K562 (cell line): ENCODE measurements around the gene TSPAN16. TPM values are rescaled to one million over a fixed set of nuclear protein-coding genes. Genes with fewer than 3 reads are reported as not detected.

Experiments used
- ATAC-seq: fragments of 200-7000 bp; cut with Tn5 transposase; 3 replicates; pipeline ENCODE4 v1.9.1; 2020; ENCODE audit warnings: moderate library complexity
- BruUV-seq: library from RNA; stranded (reverse); fragments of 400-500 nt; replicated peaks from 2 replicates; lab custom pipeline; 2021; lab: Mats Ljungman, UMichigan
- CTCF ChIA-PET: fragments of 300-600 bp; formaldehyde crosslinking; extraction: SDS; loops from one replicate; lab custom pipeline; 2021; ENCODE audit warnings: low intra/inter-chr PET ratio; lab: Yijun Ruan, JAX
- POLR2A ChIA-PET: fragments of 300-600, 350-650 bp; sonication (Branson Sonifier 250); formaldehyde crosslinking; extraction: SDS; loops from one replicate; lab custom pipeline; 2021; ENCODE audit warnings: antibody characterized with exemption, inconsistent platforms; lab: Yijun Ruan, JAX
- DNase-seq, 4 experiments: peaks; one replicate each; pipeline versions ENCODE4 v3.0.0 to v3.0.0-alpha.2; 2011 to 2018; ENCODE audit warnings: low spot score in 3 of 4, mixed read lengths in 3 of 4; ENCODE audit errors: extremely low read depth in 1 of 4
- FAIRE-seq: peaks from 2 replicates; lab custom pipeline; 2011; peaks lifted over from hg19 to GRCh38; lab: Jason Lieb, UNC
- H2AFZ ChIP-seq: 2 replicates; pipeline ENCODE4 v1.6.0; 2011; ENCODE audit warnings: low read depth, low read length, control low read depth, inconsistent platforms
- H3K27ac ChIP-seq: fragments of 200-600 bp; 3 replicates; pipeline ENCODE4 v1.8.0; 2011; ENCODE audit warnings: low read depth, mild to moderate bottlenecking, control low read depth, inconsistent platforms, low read length, moderate library complexity, mixed read lengths; ENCODE audit errors: extremely low read depth
- H3K27me3 ChIP-seq, 2 experiments: fragments of 300-600 bp in 1 of 2; 2 replicates in 1 of 2; 3 replicates in 1 of 2; pipeline versions ENCODE4 v1.6.0 to v1.8.0; 2011; ENCODE audit warnings: inconsistent platforms in 2 of 2, low read length in 2 of 2, mild to moderate bottlenecking in 1 of 2, mixed read lengths in 1 of 2, moderate library complexity in 1 of 2; ENCODE audit not compliant: control insufficient read depth in 2 of 2, insufficient read depth in 2 of 2
- H3K36me3 ChIP-seq: fragments of 300-600 bp; 3 replicates; pipeline ENCODE4 v1.8.0; 2011; ENCODE audit warnings: mild to moderate bottlenecking, low read length, inconsistent platforms; ENCODE audit not compliant: control insufficient read depth, insufficient read depth
- H3K4me1 ChIP-seq, 2 experiments: fragments of 200-600 bp in 1 of 2; replicated peaks in 1 of 2; 2 replicates in 1 of 2; 3 replicates in 1 of 2; pipeline versions ENCODE4 v1.5.1 to v1.8.0; 2011; ENCODE audit warnings: inconsistent platforms in 2 of 2, low read length in 2 of 2, mild to moderate bottlenecking in 1 of 2, mixed read lengths in 1 of 2, moderate library complexity in 1 of 2; ENCODE audit not compliant: control insufficient read depth in 2 of 2, insufficient read depth in 2 of 2
- H3K4me2 ChIP-seq: 2 replicates; pipeline ENCODE4 v1.6.1; 2011; ENCODE audit warnings: low read length, control low read depth, inconsistent platforms, mixed read lengths; ENCODE audit not compliant: insufficient read depth
- H3K4me3 ChIP-seq: fragments of 200-600 bp; sonication (generic), shearing (Covaris generic); 2 replicates; pipeline ENCODE4 v1.5.1; 2016; ENCODE audit warnings: control low read depth, inconsistent platforms
- H3K79me2 ChIP-seq: fragments of 200-600 bp; 3 replicates; pipeline ENCODE4 v1.8.0; 2011; ENCODE audit warnings: low read length, inconsistent platforms; ENCODE audit not compliant: control insufficient read depth, insufficient read depth
- H3K9ac ChIP-seq, 2 experiments: 2 replicates each; pipeline versions ENCODE4 v1.6.0 to v1.6.1; 2011; ENCODE audit warnings: low read depth in 2 of 2, low read length in 2 of 2, control low read depth in 1 of 2, inconsistent platforms in 1 of 2, mild to moderate bottlenecking in 1 of 2, mixed read lengths in 1 of 2; ENCODE audit not compliant: insufficient read depth in 1 of 2
- H3K9me1 ChIP-seq: one replicate; pipeline ENCODE4 v1.6.0; 2011; ENCODE audit warnings: inconsistent platforms, mild to moderate bottlenecking, low read length, moderate library complexity; ENCODE audit not compliant: control insufficient read depth, insufficient read depth
- H3K9me3 ChIP-seq: replicated peaks from 2 replicates; pipeline ENCODE4 v1.5.1; 2011; ENCODE audit warnings: low read depth, low read length, inconsistent platforms; ENCODE audit not compliant: control insufficient read depth, insufficient read depth
- H4K20me1 ChIP-seq: replicated peaks from 2 replicates; pipeline ENCODE4 v1.6.1; 2011; ENCODE audit warnings: low read length, inconsistent platforms, mixed read lengths; ENCODE audit not compliant: control insufficient read depth, insufficient read depth
- BCOR ChIP-seq: fragments of 450-650 bp; IDR thresholded peaks from 2 replicates; pipeline ENCODE4 v1.6.1; 2016
- HIVEP1 ChIP-seq: fragments of 250-450 bp; sonication (Bioruptor Pico); IDR thresholded peaks from 2 replicates; pipeline ENCODE4 v1.4.0; 2020; ENCODE audit warnings: mild to moderate bottlenecking
- PRDM10 ChIP-seq: fragments of 450-650 bp; IDR thresholded peaks from 2 replicates; pipeline ENCODE4 v1.6.1; 2018; ENCODE audit not compliant: partially characterized antibody
- ZNF24 ChIP-seq: fragments of 450-650 bp; IDR thresholded peaks from 2 replicates; pipeline ENCODE4 v1.6.1; 2016
- WGBS: fragments of 100-300 bp; shearing (Covaris generic); methylation state at CpG from one replicate; pipeline ENCODE4 v1.1.6; 2016; ENCODE audit warnings: low coverage, mixed read lengths; ENCODE audit not compliant: insufficient coverage; ENCODE audit errors: missing lambda C conversion rate; 5-methylcytosine and 5-hydroxymethylcytosine counted together
- in situ Hi-C: fragments of 300-500 bp; cut with MboI; formaldehyde crosslinking; loops from 4 replicates; pipeline ENCODE4 v1.15.0; 2018; ENCODE audit warnings: inconsistent platforms, mixed read lengths
- intact Hi-C: fragments of 100-400 bp; cut with micrococcal nuclease; formaldehyde crosslinking; loops from 2 replicates; pipeline ENCODE4 v1.14.2; 2022
- polyA plus RNA-seq, 8 experiments: library from polyadenylated mRNA; depleted of rRNA in 4 of 8; stranded (reverse) in 5 of 8; unstranded in 3 of 8; fragments of >200 nt; fragmentation: Nextera tagmentation in 2 of 8; fragmentation: Illumina TruSeq in 1 of 8; extraction: Ambion mirVana in 2 of 8; extraction: Trizol in 1 of 8; gene quantifications; 2 replicates each; pipeline versions ENCODE4 v1.2.1 to v1.2.3, GENCODE V29; 2011 to 2014; ENCODE audit warnings: inconsistent platforms in 1 of 8, missing spikeins in 1 of 8
- total RNA-seq, 7 experiments: library from RNA; depleted of rRNA in 6 of 7; stranded (reverse); fragments of >200 nt in 6 of 7; fragmentation: Illumina TruSeq in 2 of 7; extraction: Trizol in 2 of 7; gene quantifications; 2 replicates each; pipeline versions ENCODE4 v1.2.1 to v1.2.3, GENCODE V29; 2011 to 2021; ENCODE audit warnings: low replicate concordance in 1 of 7
- TF ChIP-seq, protein P1 (sequence below): sonication (generic); formaldehyde crosslinking; IDR thresholded peaks from 2 replicates; pipeline ENCODE4 v1.8.0; 2023; ENCODE audit warnings: missing genetic modification reagents, mild to moderate bottlenecking, borderline replicate concordance

Gene TSPAN16
- total and polyA plus RNA-seq, 9 of the 15 experiments (the other 6 are each of a cell fraction or from before 2014, with no cell fraction given) = not detected

DNA sequence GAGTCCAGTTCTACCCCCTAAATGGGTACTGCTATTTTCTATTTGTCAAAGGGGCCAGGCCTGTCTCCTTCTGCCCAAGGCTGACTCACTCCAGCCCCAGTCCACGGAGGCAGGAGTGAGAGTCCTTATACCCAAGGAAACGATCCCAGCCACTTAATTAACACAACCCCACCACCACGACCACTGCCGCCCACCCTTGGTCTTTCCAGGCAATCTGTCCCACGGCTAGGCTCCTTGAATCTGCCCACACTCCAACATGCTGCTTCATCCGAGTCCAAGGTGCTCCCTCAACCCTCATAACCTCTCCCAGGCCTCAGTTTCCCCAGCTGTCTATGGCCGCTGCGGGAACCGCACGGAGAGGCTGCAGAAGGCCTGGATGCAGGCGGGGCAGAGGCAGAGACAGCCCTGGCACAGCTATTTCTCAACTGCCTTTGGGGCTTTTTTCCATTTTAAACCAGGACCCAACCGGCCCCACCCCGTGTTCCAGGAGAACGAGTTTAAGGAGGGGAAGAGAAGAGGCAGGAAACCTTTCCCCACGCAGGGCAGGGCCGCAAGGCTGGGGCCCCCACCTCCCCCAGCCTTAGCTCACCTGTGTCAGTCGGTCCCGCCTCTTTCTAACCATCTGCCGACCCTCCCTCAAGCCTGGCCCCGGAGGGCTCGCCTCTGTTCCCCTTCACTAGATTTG is 42.8 kb downstream of the TSPAN16 start:
- Histone ChIP-seq H3K4me1 (peaks cover 5 to 29% of the 10 kb centered on the region in 2 experiments; a peak in 4 of 5 replicates), H3K9me3 (peaks cover 5% of the 10 kb centered on the region; the same call in 1 of the 2 replicates), H3K9me1 (no peaks in the 10 kb centered on the region), H3K4me2 (peak overlapping the region; percentile 88), H4K20me1 (no peaks in the 10 kb centered on the region), H3K79me2 (no peaks in the 10 kb centered on the region), H3K9ac (peak overlapping the region in 1 of 2 experiments; percentile 84; a peak in 2 of 4 replicates), H2AFZ (peak overlapping the region; percentile 53; the same call in 1 of the 2 replicates), H3K27me3 (no peaks in the 10 kb centered on the region), H3K4me3 (peak overlapping the region; percentile 40), H3K27ac (no peak overlapping the region), H3K36me3 (no peaks in the 10 kb centered on the region)
- peak; percentile 37 for TF ChIP-seq PRDM10
- TF ChIP-seq HIVEP1 (CRISPR knock-in tag) = no peak
- 0 out of 2 replicates have a peak, but pooled peaks have one; percentile 9 for TF ChIP-seq BCOR
- TF ChIP-seq, protein P1, sequence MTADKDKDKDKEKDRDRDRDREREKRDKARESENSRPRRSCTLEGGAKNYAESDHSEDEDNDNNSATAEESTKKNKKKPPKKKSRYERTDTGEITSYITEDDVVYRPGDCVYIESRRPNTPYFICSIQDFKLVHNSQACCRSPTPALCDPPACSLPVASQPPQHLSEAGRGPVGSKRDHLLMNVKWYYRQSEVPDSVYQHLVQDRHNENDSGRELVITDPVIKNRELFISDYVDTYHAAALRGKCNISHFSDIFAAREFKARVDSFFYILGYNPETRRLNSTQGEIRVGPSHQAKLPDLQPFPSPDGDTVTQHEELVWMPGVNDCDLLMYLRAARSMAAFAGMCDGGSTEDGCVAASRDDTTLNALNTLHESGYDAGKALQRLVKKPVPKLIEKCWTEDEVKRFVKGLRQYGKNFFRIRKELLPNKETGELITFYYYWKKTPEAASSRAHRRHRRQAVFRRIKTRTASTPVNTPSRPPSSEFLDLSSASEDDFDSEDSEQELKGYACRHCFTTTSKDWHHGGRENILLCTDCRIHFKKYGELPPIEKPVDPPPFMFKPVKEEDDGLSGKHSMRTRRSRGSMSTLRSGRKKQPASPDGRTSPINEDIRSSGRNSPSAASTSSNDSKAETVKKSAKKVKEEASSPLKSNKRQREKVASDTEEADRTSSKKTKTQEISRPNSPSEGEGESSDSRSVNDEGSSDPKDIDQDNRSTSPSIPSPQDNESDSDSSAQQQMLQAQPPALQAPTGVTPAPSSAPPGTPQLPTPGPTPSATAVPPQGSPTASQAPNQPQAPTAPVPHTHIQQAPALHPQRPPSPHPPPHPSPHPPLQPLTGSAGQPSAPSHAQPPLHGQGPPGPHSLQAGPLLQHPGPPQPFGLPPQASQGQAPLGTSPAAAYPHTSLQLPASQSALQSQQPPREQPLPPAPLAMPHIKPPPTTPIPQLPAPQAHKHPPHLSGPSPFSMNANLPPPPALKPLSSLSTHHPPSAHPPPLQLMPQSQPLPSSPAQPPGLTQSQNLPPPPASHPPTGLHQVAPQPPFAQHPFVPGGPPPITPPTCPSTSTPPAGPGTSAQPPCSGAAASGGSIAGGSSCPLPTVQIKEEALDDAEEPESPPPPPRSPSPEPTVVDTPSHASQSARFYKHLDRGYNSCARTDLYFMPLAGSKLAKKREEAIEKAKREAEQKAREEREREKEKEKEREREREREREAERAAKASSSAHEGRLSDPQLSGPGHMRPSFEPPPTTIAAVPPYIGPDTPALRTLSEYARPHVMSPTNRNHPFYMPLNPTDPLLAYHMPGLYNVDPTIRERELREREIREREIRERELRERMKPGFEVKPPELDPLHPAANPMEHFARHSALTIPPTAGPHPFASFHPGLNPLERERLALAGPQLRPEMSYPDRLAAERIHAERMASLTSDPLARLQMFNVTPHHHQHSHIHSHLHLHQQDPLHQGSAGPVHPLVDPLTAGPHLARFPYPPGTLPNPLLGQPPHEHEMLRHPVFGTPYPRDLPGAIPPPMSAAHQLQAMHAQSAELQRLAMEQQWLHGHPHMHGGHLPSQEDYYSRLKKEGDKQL = 0 out of 2 replicates have a peak, but pooled peaks have one; percentile 35
- no peak for TF ChIP-seq ZNF24
- 45% methylated on average over 18 of the region's 21 CpGs for WGBS
- POLR2A ChIA-PET = interaction anchor here (0.6 to 1.4 kb wide), 5 partner anchors 8 to 796 kb away, joined by 3 to 4 read pairs (median 3); no protein-coding TSS in a partner anchor
- ATAC-seq (peak; percentile 8; the same call in 2 of the 3 replicates), FAIRE-seq (no peak), DNase-seq (no peak)
- intact Hi-C loops = no loop called here
- CTCF ChIA-PET = no interaction called here
- no TSS peak for BruUV-seq
- in situ Hi-C loops = no loop called here
